HCT116 (cell line): ENCODE results near the gene GABBR2. TPM values are rescaled to one million over a fixed set of nuclear protein-coding genes. Genes with fewer than 3 reads are reported as not detected.

Experiments used
- ATAC-seq: fragments of 200-7000 bp; cut with Tn5 transposase; 2 replicates; pipeline ENCODE4 v1.9.1; 2020; ENCODE audit warnings: mild to moderate bottlenecking, moderate library complexity
- BruUV-seq: library from RNA; stranded (reverse); fragments of 400-500 nt; replicated peaks from 2 replicates; lab custom pipeline; 2021; lab: Mats Ljungman, UMichigan
- CTCF ChIA-PET: fragments of 300-600 bp; sonication (Branson Sonifier 250); formaldehyde crosslinking; loops from one replicate; lab custom pipeline; 2021; ENCODE audit warnings: antibody characterized with exemption; lab: Charles Lee
- POLR2A ChIA-PET: fragments of 300-600, 350-600 bp; sonication (Branson Sonifier 250); formaldehyde crosslinking; loops from one replicate; lab custom pipeline; 2021; ENCODE audit warnings: antibody characterized with exemption; lab: Charles Lee
- RAD21 ChIA-PET, 2 experiments: fragments of 300-600 bp; sonication (Branson Sonifier 250); formaldehyde crosslinking; loops; one replicate each; lab custom pipeline; 2023; ENCODE audit warnings: low total read pairs in 2 of 2; ENCODE audit not compliant: uncharacterized antibody in 2 of 2, unreplicated experiment in 2 of 2, low non-redundant PET in 1 of 2; lab: Charles Lee
- DNase-seq: peaks from one replicate; pipeline ENCODE4 v3.0.0-alpha.2; 2010; ENCODE audit warnings: low read depth, low spot score
- H2AFZ ChIP-seq: fragments of 200-600 bp; shearing (Covaris generic), sonication (generic); 2 replicates; pipeline ENCODE4 v1.6.1; 2017; ENCODE audit warnings: low read depth, mixed run types, mixed read lengths, antibody characterized with exemption, low read length; ENCODE audit not compliant: poor library complexity, severe bottlenecking
- H3K27ac ChIP-seq: 2 replicates; pipeline ENCODE4 v1.5.1; 2012; ENCODE audit warnings: low read depth, low read length
- H3K27me3 ChIP-seq: fragments of 200-600 bp; sonication (generic); 2 replicates; pipeline ENCODE4 v1.6.1; 2016; ENCODE audit warnings: mixed run types, low read length, mixed read lengths; ENCODE audit not compliant: insufficient read depth
- H3K36me3 ChIP-seq, 2 experiments: fragments of 200-500 bp in 1 of 2; fragments of 200-600 bp in 1 of 2; sonication (Bioruptor generic) in 1 of 2; sonication (generic) in 1 of 2; 2 replicates each; pipeline versions ENCODE4 v1.5.1 to v1.6.1; 2014 to 2016; ENCODE audit warnings: low read length in 2 of 2, inconsistent platforms in 1 of 2, mixed read lengths in 1 of 2, mixed run types in 1 of 2; ENCODE audit not compliant: insufficient read depth in 2 of 2, control insufficient read depth in 1 of 2
- H3K4me1 ChIP-seq, 2 experiments: fragments of 200-600 bp in 1 of 2; sonication (generic) in 1 of 2; 2 replicates each; pipeline versions ENCODE4 v1.5.1 to v1.6.1; 2012 to 2017; ENCODE audit warnings: low read length in 2 of 2, inconsistent platforms in 1 of 2, mild to moderate bottlenecking in 1 of 2, mixed read lengths in 1 of 2, mixed run types in 1 of 2, moderate library complexity in 1 of 2; ENCODE audit not compliant: insufficient read depth in 2 of 2, control insufficient read depth in 1 of 2
- H3K4me2 ChIP-seq: fragments of 200-600 bp; sonication (generic); 2 replicates; pipeline ENCODE4 v1.6.1; 2017; ENCODE audit warnings: mixed run types, low read length, mixed read lengths
- H3K4me3 ChIP-seq, 2 experiments: fragments of 200-600 bp in 1 of 2; sonication (generic) in 1 of 2; replicated peaks in 1 of 2; 2 replicates each; pipeline ENCODE4 v1.5.1; 2011 to 2016; ENCODE audit warnings: low read length in 2 of 2, control low read depth in 1 of 2, low read depth in 1 of 2, mild to moderate bottlenecking in 1 of 2, mixed read lengths in 1 of 2, mixed run types in 1 of 2
- H3K79me2 ChIP-seq: fragments of 200-600 bp; sonication (generic); 2 replicates; pipeline ENCODE4 v1.6.1; 2017; ENCODE audit warnings: mild to moderate bottlenecking, mixed run types, low read length, moderate library complexity, mixed read lengths; ENCODE audit not compliant: insufficient read depth
- H3K9ac ChIP-seq: fragments of 200-600 bp; sonication (generic); 2 replicates; pipeline ENCODE4 v1.6.1; 2016; ENCODE audit warnings: low read length, mixed read lengths
- H3K9me2 ChIP-seq: fragments of 200-600 bp; sonication (generic), shearing (Covaris generic); 2 replicates; pipeline ENCODE4 v1.6.1; 2017; ENCODE audit warnings: mixed run types, mild to moderate bottlenecking, moderate library complexity; ENCODE audit not compliant: insufficient read depth
- H3K9me3 ChIP-seq, 2 experiments: fragments of 200-500 bp in 1 of 2; fragments of 200-600 bp in 1 of 2; sonication (Bioruptor generic) in 1 of 2; sonication (generic) in 1 of 2; 2 replicates each; pipeline ENCODE4 v1.6.1; 2014 to 2017; ENCODE audit warnings: low read length in 2 of 2, mixed read lengths in 2 of 2, inconsistent platforms in 1 of 2, low read depth in 1 of 2, mild to moderate bottlenecking in 1 of 2, mixed run types in 1 of 2, moderate library complexity in 1 of 2; ENCODE audit not compliant: control insufficient read depth in 1 of 2, insufficient read depth in 1 of 2
- H4K20me1 ChIP-seq: fragments of 200-600 bp; sonication (generic), shearing (Covaris generic); 2 replicates; pipeline ENCODE4 v1.6.1; 2017; ENCODE audit warnings: mixed run types, mild to moderate bottlenecking, moderate library complexity; ENCODE audit not compliant: insufficient read depth
- CEBPB ChIP-seq: IDR thresholded peaks from 2 replicates; pipeline ENCODE4 v1.6.1; 2012; ENCODE audit warnings: low read depth
- ELF1 ChIP-seq: IDR thresholded peaks from 2 replicates; pipeline ENCODE4 v1.6.1; 2012; ENCODE audit warnings: low read depth, borderline replicate concordance
- EZH2phosphoT487 ChIP-seq: fragments of 200-600 bp; IDR thresholded peaks from 2 replicates; pipeline ENCODE4 v1.6.1; 2018; ENCODE audit warnings: antibody characterized with exemption, borderline replicate concordance
- FOSL1 ChIP-seq: IDR thresholded peaks from 2 replicates; pipeline ENCODE4 v1.6.1; 2012; ENCODE audit warnings: low read depth
- JUND ChIP-seq: IDR thresholded peaks from 2 replicates; pipeline ENCODE4 v1.6.1; 2012
- POLR2A ChIP-seq: IDR thresholded peaks from 2 replicates; pipeline ENCODE4 v1.7.0; 2011; ENCODE audit warnings: borderline replicate concordance; ENCODE audit not compliant: insufficient read depth, insufficient read length; ENCODE audit errors: extremely low read depth
- POLR2AphosphoS5 ChIP-seq: IDR thresholded peaks from 2 replicates; pipeline ENCODE4 v1.6.1; 2011; ENCODE audit warnings: mild to moderate bottlenecking, low read depth, low read length, moderate library complexity
- RAD21 ChIP-seq: IDR thresholded peaks from 2 replicates; pipeline ENCODE4 v1.6.1; 2012; ENCODE audit warnings: low read depth, mild to moderate bottlenecking
- SP1 ChIP-seq: IDR thresholded peaks from 2 replicates; pipeline ENCODE4 v1.6.1; 2012; ENCODE audit warnings: low read depth
- SRF ChIP-seq: IDR thresholded peaks from 2 replicates; pipeline ENCODE4 v1.6.1; 2012; ENCODE audit warnings: low read depth
- TCF7L2 ChIP-seq: IDR thresholded peaks from 2 replicates; pipeline ENCODE4 v1.7.0; 2011; ENCODE audit warnings: borderline replicate concordance, inconsistent platforms; ENCODE audit not compliant: insufficient read depth, insufficient read length; ENCODE audit errors: extremely low read depth
- YY1 ChIP-seq: IDR thresholded peaks from 2 replicates; pipeline ENCODE4 v1.6.1; 2011; ENCODE audit warnings: low read length, low read depth, moderate library complexity, mild to moderate bottlenecking; ENCODE audit not compliant: insufficient replicate concordance; ENCODE audit errors: extremely low read depth
- ZFX ChIP-seq: fragments of 450-650 bp; IDR thresholded peaks from 2 replicates; pipeline ENCODE4 v1.6.1; 2017
- ZNF274 ChIP-seq: fragments of 200-500 bp; sonication (Bioruptor generic); IDR thresholded peaks from 2 replicates; pipeline ENCODE4 v1.6.1; 2014; ENCODE audit warnings: mild to moderate bottlenecking, low read depth, low read length, inconsistent platforms
- intact Hi-C: fragments of 100-400 bp; cut with micrococcal nuclease; formaldehyde crosslinking; loops from 2 replicates; pipeline ENCODE4 v1.10.0; 2022
- total RNA-seq: library from RNA; stranded (reverse); gene quantifications from one replicate; pipeline ENCODE4 v1.2.1, GENCODE V29; 2021; ENCODE audit not compliant: unreplicated experiment
- TF ChIP-seq, protein P1 (sequence below): IDR thresholded peaks from 2 replicates; pipeline ENCODE4 v1.6.1; 2012
- TF ChIP-seq, protein P2 (sequence below): IDR thresholded peaks from 2 replicates; pipeline ENCODE4 v1.6.1; 2012
- TF ChIP-seq, protein P3 (sequence below), 3 experiments: fragments of 200-600 bp in 1 of 3; sonication (generic) in 1 of 3; IDR thresholded peaks in 2 of 3; conservative IDR thresholded peaks in 1 of 3; 2 replicates each; pipeline ENCODE4 v1.5.1; 2012 to 2017; ENCODE audit warnings: low read depth in 2 of 3, low read length in 2 of 3, antibody characterized with exemption in 1 of 3, borderline replicate concordance in 1 of 3, control low read depth in 1 of 3, mild to moderate bottlenecking in 1 of 3, mixed read lengths in 1 of 3, mixed run types in 1 of 3, moderate library complexity in 1 of 3; ENCODE audit not compliant: insufficient read depth in 1 of 3

Gene GABBR2
- total RNA-seq, 1 experiment from 2014 or later = 0.15 TPM

DNA sequence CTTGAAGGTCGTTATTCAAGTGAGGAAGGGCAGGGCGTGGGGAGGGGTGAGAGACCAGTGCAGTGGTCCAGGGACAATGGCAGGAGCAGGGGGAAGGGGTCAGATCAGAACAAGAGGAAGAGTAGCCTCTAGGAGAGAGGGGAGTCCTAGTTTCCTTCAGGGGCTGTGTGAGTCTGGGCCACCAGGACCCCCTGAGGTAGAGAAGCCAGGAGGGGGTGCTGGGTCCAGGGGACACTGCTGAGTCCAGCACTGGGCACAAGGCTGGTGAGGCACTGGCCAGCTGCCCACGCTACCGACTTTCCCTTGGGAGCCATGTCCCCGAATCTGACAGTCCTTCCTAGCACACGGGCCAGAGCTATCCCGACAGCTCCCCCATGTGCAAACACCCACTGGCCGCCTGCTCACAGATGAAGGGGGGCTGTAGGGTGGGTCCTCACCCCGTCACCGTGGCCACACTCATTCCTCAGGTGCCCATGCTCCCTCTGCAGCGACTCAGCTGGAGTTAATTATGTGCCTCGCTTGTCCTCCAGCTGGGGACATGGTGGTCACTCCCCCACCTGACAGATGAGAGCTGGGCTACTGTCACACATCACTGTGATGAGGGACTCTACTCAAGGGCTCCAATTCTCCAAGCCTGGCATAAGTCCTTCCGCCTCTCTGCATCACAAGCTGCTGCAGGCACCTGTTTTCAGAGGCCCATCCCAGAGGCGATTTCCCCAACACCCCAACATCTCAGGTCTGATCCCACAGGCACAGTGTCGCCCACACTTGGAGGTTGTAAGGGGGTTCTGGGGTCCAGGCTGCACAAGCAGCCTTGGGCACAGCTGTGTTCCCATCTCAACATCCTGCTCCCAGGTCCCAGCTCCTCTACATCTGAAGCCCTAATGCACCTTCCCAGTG is 115.1 kb downstream of the GABBR2 start:
- H3K27ac ChIP-seq = no peak overlapping the region
- no peaks in the 10 kb centered on the region for H3K9me2 ChIP-seq
- ChIA-PET RAD21 (no interaction called here), CTCF (no interaction called here), POLR2A (no interaction called here)
- BruUV-seq = no TSS peak
- TF ChIP-seq POLR2AphosphoS5 (no peak), ZFX (no peak), ZNF274 (no peak), SP1 (no peak), EZH2phosphoT487 (no peak), JUND (no peak), ELF1 (no peak), YY1 (no peak), CEBPB (no peak), RAD21 (no peak), POLR2A (no peak), FOSL1 (no peak), SRF (no peak), TCF7L2 (no peak)
- TF ChIP-seq, protein P1, sequence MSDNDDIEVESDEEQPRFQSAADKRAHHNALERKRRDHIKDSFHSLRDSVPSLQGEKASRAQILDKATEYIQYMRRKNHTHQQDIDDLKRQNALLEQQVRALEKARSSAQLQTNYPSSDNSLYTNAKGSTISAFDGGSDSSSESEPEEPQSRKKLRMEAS = no peak
- TF ChIP-seq, protein P2, sequence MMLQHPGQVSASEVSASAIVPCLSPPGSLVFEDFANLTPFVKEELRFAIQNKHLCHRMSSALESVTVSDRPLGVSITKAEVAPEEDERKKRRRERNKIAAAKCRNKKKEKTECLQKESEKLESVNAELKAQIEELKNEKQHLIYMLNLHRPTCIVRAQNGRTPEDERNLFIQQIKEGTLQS = no peak
- TF ChIP-seq, protein P3, sequence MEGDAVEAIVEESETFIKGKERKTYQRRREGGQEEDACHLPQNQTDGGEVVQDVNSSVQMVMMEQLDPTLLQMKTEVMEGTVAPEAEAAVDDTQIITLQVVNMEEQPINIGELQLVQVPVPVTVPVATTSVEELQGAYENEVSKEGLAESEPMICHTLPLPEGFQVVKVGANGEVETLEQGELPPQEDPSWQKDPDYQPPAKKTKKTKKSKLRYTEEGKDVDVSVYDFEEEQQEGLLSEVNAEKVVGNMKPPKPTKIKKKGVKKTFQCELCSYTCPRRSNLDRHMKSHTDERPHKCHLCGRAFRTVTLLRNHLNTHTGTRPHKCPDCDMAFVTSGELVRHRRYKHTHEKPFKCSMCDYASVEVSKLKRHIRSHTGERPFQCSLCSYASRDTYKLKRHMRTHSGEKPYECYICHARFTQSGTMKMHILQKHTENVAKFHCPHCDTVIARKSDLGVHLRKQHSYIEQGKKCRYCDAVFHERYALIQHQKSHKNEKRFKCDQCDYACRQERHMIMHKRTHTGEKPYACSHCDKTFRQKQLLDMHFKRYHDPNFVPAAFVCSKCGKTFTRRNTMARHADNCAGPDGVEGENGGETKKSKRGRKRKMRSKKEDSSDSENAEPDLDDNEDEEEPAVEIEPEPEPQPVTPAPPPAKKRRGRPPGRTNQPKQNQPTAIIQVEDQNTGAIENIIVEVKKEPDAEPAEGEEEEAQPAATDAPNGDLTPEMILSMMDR (IDR thresholded peaks at IDR 0.05 in 2 of 3, conservative IDR thresholded peaks at IDR 0.05 in 1 of 3; ENCODE audit: borderline replicate concordance in 1 of 3, insufficient read depth in 1 of 3, low read depth in 2 of 3, low read length in 2 of 3) = no peak
- H3K4me1 ChIP-seq = no peaks in the 10 kb centered on the region
- DNase-seq (no peak), ATAC-seq (no peak)
- H4K20me1 ChIP-seq = no peaks in the 10 kb centered on the region
- H3K79me2 ChIP-seq = no peaks in the 10 kb centered on the region
- no peak overlapping the region for H3K9ac ChIP-seq
- H3K27me3 ChIP-seq = peaks cover 11% of the 10 kb centered on the region; the same call in 1 of the 2 replicates
- no peaks in the 10 kb centered on the region for H3K9me3 ChIP-seq
- no peak overlapping the region for H3K4me2 ChIP-seq
- intact Hi-C loops = no loop called here
- no peak overlapping the region for H3K4me3 ChIP-seq
- H3K36me3 ChIP-seq = no peaks in the 10 kb centered on the region
- H2AFZ ChIP-seq = no peak overlapping the region
